Keratinocyte (primary cell): Measurements from ENCODE around the gene DDX42. TPM values are rescaled to one million over a fixed set of nuclear protein-coding genes. Genes with fewer than 3 reads are reported as not detected.

ENCODE experiments used
- DNase-seq: peaks from one replicate; pipeline ENCODE4 v3.0.0-alpha.2; 2011; ENCODE audit warnings: low read depth, missing footprints, low spot score
- FAIRE-seq: peaks from 2 replicates; lab custom pipeline; 2011; peaks lifted over from hg19 to GRCh38; lab: Jason Lieb, UNC
- H2AFZ ChIP-seq: 2 replicates; pipeline ENCODE4 v1.6.0; 2012; ENCODE audit warnings: low read length, control low read depth, inconsistent platforms; ENCODE audit not compliant: control insufficient read depth
- H3K27ac ChIP-seq: 2 replicates; pipeline ENCODE4 v1.5.1; 2011; ENCODE audit warnings: low read length; ENCODE audit not compliant: control insufficient read depth, insufficient read depth
- H3K27me3 ChIP-seq: 3 replicates; pipeline ENCODE4 v1.6.0; 2011; ENCODE audit warnings: low read length; ENCODE audit not compliant: control insufficient read depth, insufficient read depth; ENCODE audit errors: extremely low read depth
- H3K36me3 ChIP-seq, 2 experiments: 2 replicates in 1 of 2; 3 replicates in 1 of 2; pipeline ENCODE4 v1.5.1; 2011; ENCODE audit warnings: low read length in 2 of 2, mild to moderate bottlenecking in 1 of 2; ENCODE audit not compliant: control insufficient read depth in 2 of 2, insufficient read depth in 2 of 2; ENCODE audit errors: extremely low read depth in 1 of 2
- H3K4me1 ChIP-seq: 3 replicates; pipeline ENCODE4 v1.5.1; 2011; ENCODE audit warnings: low read length; ENCODE audit not compliant: control insufficient read depth, insufficient read depth; ENCODE audit errors: extremely low read depth
- H3K4me2 ChIP-seq: 3 replicates; pipeline ENCODE4 v1.6.0; 2011; ENCODE audit warnings: low read depth, low read length; ENCODE audit not compliant: control insufficient read depth, insufficient read depth; ENCODE audit errors: extremely low read depth
- H3K4me3 ChIP-seq, 3 experiments: fragments of 200-600 bp in 1 of 3; sonication (generic) in 1 of 3; 2 replicates in 2 of 3; 3 replicates in 1 of 3; pipeline ENCODE4 v1.5.1; 2011 to 2016; ENCODE audit warnings: low read length in 3 of 3, mild to moderate bottlenecking in 3 of 3, control low read depth in 2 of 3, inconsistent platforms in 1 of 3, low read depth in 1 of 3, mixed read lengths in 1 of 3, mixed run types in 1 of 3, moderate library complexity in 1 of 3; ENCODE audit not compliant: control insufficient read depth in 2 of 3, insufficient read depth in 2 of 3; ENCODE audit errors: extremely low read depth in 1 of 3
- H3K79me2 ChIP-seq: 2 replicates; pipeline ENCODE4 v1.6.0; 2012; ENCODE audit warnings: low read length; ENCODE audit not compliant: control insufficient read depth, insufficient read depth
- H3K9ac ChIP-seq: 3 replicates; pipeline ENCODE4 v1.6.0; 2011; ENCODE audit warnings: low read length; ENCODE audit not compliant: control insufficient read depth, insufficient read depth; ENCODE audit errors: extremely low read depth
- H3K9me1 ChIP-seq: 3 replicates; pipeline ENCODE4 v1.6.0; 2011; ENCODE audit warnings: low read length; ENCODE audit not compliant: control insufficient read depth, insufficient read depth; ENCODE audit errors: extremely low read depth
- H3K9me3 ChIP-seq: 2 replicates; pipeline ENCODE4 v1.5.1; 2012; ENCODE audit warnings: low read depth, low read length; ENCODE audit not compliant: control insufficient read depth
- H4K20me1 ChIP-seq: 3 replicates; pipeline ENCODE4 v1.6.0; 2011; ENCODE audit warnings: low read length; ENCODE audit not compliant: control insufficient read depth, insufficient read depth; ENCODE audit errors: extremely low read depth
- EZH2 ChIP-seq: IDR thresholded peaks from one replicate; pipeline ENCODE4 v1.6.1; 2012; ENCODE audit warnings: inconsistent platforms, mild to moderate bottlenecking, low read length, moderate library complexity
- dilution Hi-C: fragments of 300-500 bp; cut with MboI; formaldehyde crosslinking; loops from one replicate; pipeline ENCODE4 v1.7.0; 2020; ENCODE audit warnings: low sequenced_read_pairs; ENCODE audit not compliant: extremely low pct_ligation_motif_present
- polyA plus RNA-seq, 5 experiments: library from polyadenylated mRNA; depleted of rRNA in 3 of 5; stranded (reverse) in 3 of 5; stranded (forward) in 1 of 5; unstranded in 1 of 5; fragments of >200 nt; gene quantifications; 1 replicate in 1 of 5; 2 replicates in 3 of 5; 3 replicates in 1 of 5; pipeline versions ENCODE4 v1.2.1 to v1.2.3, GENCODE V29; 2011 to 2012; ENCODE audit warnings: missing spikeins in 2 of 5, low read depth in 1 of 5, low replicate concordance in 1 of 5
- TF ChIP-seq, protein P1 (sequence below), 3 experiments: IDR thresholded peaks in 1 of 3; conservative IDR thresholded peaks in 1 of 3; optimal IDR thresholded peaks in 1 of 3; 2 replicates in 2 of 3; 3 replicates in 1 of 3; pipeline versions ENCODE3 to v1.5.1; 2011; ENCODE audit warnings: low read length in 3 of 3, mild to moderate bottlenecking in 3 of 3, moderate library complexity in 2 of 3, control low read depth in 1 of 3, inconsistent platforms in 1 of 3; ENCODE audit not compliant: insufficient read depth in 2 of 3; ENCODE audit errors: extremely low read depth in 1 of 3

The DDX42 gene
- polyA plus RNA-seq, 1 donor (not counting 4 experiments of a cell fraction or from before 2014, with no cell fraction given): 116 TPM

DNA sequence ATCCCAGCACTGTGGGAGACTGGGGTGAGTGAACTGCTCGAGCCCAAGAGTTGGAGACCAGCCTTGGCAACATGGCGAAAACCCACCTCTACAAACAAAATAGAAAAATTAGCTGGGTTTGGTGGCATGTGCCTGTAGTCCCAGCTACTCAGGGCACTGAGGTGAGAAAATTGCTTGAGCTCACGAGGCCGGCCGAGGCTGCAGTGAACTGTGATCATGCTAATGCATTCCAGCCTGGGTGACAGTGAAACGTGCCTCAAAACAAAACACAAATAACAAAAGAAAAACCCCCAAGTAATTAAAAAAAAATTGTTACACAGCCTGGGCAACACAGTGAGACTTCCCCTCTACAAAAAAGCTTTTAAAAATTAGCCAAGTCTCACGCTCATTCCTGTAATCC is 5.5 kb upstream of the DDX42 start:
- dilution Hi-C loops: no loop called here
- H3K79me2 ChIP-seq: peaks cover 81% of the 10 kb centered on the region
- FAIRE-seq: no peak
- no peaks in the 10 kb centered on the region for H3K27me3 ChIP-seq
- no peak for DNase-seq
- H3K27ac ChIP-seq: no peak overlapping the region
- no peak overlapping the region for H2AFZ ChIP-seq
- peaks cover 7% of the 10 kb centered on the region for H4K20me1 ChIP-seq
- TF ChIP-seq, protein P1, sequence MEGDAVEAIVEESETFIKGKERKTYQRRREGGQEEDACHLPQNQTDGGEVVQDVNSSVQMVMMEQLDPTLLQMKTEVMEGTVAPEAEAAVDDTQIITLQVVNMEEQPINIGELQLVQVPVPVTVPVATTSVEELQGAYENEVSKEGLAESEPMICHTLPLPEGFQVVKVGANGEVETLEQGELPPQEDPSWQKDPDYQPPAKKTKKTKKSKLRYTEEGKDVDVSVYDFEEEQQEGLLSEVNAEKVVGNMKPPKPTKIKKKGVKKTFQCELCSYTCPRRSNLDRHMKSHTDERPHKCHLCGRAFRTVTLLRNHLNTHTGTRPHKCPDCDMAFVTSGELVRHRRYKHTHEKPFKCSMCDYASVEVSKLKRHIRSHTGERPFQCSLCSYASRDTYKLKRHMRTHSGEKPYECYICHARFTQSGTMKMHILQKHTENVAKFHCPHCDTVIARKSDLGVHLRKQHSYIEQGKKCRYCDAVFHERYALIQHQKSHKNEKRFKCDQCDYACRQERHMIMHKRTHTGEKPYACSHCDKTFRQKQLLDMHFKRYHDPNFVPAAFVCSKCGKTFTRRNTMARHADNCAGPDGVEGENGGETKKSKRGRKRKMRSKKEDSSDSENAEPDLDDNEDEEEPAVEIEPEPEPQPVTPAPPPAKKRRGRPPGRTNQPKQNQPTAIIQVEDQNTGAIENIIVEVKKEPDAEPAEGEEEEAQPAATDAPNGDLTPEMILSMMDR (optimal IDR thresholded peaks at IDR 0.05 in 1 of 3, IDR thresholded peaks at IDR 0.05 in 1 of 3, conservative IDR thresholded peaks at IDR 0.05 in 1 of 3; ENCODE audit: extremely low read depth in 1 of 3, insufficient read depth in 2 of 3, low read length in 3 of 3): no peak
- peaks cover 0 to 18% of the 10 kb centered on the region in 2 experiments for H3K36me3 ChIP-seq
- H3K9ac ChIP-seq: no peak overlapping the region
- no peak overlapping the region for H3K4me2 ChIP-seq
- H3K4me3 ChIP-seq: no peak overlapping the region
- peaks cover 13% of the 10 kb centered on the region for H3K4me1 ChIP-seq
- no peaks in the 10 kb centered on the region for H3K9me3 ChIP-seq
- H3K9me1 ChIP-seq: no peaks in the 10 kb centered on the region

DNA sequence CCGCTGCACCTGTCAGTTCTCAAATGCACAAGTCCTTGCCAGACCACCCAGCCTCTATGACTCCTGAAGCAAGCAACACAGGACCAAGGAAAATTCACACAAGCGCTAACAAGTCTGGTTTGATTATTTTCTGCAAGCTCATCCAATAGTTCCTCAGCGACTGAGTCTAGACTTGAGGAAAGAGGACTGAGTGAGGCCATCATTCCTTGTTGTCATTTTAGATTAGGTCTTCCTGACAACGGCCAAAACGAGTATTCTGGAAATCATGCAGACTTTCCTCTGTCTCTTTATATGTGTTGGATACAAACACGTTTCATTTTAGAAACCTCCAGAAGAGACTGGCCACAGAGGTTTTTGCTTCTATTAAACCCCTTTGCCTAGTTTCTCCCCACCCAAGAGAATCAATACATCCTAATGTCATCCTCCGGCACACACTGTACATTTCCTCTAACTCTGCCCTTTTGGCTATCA is 1.1 kb upstream of the DDX42 start:
- peaks cover 89% of the 10 kb centered on the region for H3K79me2 ChIP-seq
- dilution Hi-C loops: no loop called here
- TF ChIP-seq, protein P1 (optimal IDR thresholded peaks at IDR 0.05 in 1 of 3, IDR thresholded peaks at IDR 0.05 in 1 of 3, conservative IDR thresholded peaks at IDR 0.05 in 1 of 3; ENCODE audit: extremely low read depth in 1 of 3, insufficient read depth in 2 of 3, low read length in 3 of 3): no peak
- TF ChIP-seq EZH2: no peak
- FAIRE-seq (no peak), DNase-seq (no peak)
- peaks cover 7% of the 10 kb centered on the region for H4K20me1 ChIP-seq
- peaks cover 25% of the 10 kb centered on the region for H3K4me1 ChIP-seq
- H3K9me1 ChIP-seq: no peaks in the 10 kb centered on the region
- peak overlapping the region; percentile 95 for H3K9ac ChIP-seq
- H3K4me3 ChIP-seq: peak overlapping the region; percentile 91 to 95 (median 93)
- peak overlapping the region; percentile 99 for H3K27ac ChIP-seq
- peak overlapping the region; percentile 71 for H2AFZ ChIP-seq
- H3K27me3 ChIP-seq: no peaks in the 10 kb centered on the region
- peaks cover 2 to 16% of the 10 kb centered on the region in 2 experiments for H3K36me3 ChIP-seq
- no peaks in the 10 kb centered on the region for H3K9me3 ChIP-seq
- peak overlapping the region; percentile 95 for H3K4me2 ChIP-seq
